Type B pancreatic cell (in vitro differentiated cells): Measurements from ENCODE around the gene LARGE1. TPM values are rescaled to one million over a fixed set of nuclear protein-coding genes. Genes with fewer than 3 reads are reported as not detected.

Source experiments
- DNase-seq: peaks from one replicate; pipeline ENCODE4 v3.0.0; 2021; ENCODE audit warnings: mixed read lengths; ENCODE audit not compliant: unreplicated experiment; ENCODE audit errors: extremely low spot score
- H3K27ac Mint-ChIP-seq: 2 replicates; pipeline ENCODE4 v1.8.0; 2021; ENCODE audit warnings: mild to moderate bottlenecking, mixed read lengths
- H3K27me3 Mint-ChIP-seq: 2 replicates; pipeline ENCODE4 v1.8.0; 2021; ENCODE audit warnings: mixed read lengths
- H3K36me3 Mint-ChIP-seq: 2 replicates; pipeline ENCODE4 v1.8.0; 2021; ENCODE audit warnings: mixed read lengths
- H3K4me1 Mint-ChIP-seq: one replicate; pipeline ENCODE4 v1.8.0; 2021; ENCODE audit warnings: mixed read lengths; ENCODE audit not compliant: unreplicated experiment
- H3K4me3 Mint-ChIP-seq: 2 replicates; pipeline ENCODE4 v1.8.0; 2021; ENCODE audit warnings: mild to moderate bottlenecking, mixed read lengths
- H3K9me3 Mint-ChIP-seq: 2 replicates; pipeline ENCODE4 v1.8.0; 2021; ENCODE audit warnings: mixed read lengths
- CTCF ChIP-seq: fragments of 200-600 bp; sonication (generic); conservative IDR thresholded peaks from 2 replicates; pipeline ENCODE4 v1.5.0; 2021; ENCODE audit warnings: antibody characterized with exemption, mild to moderate bottlenecking
- total RNA-seq: library from RNA; stranded (reverse); gene quantifications from 2 replicates; pipeline ENCODE4 v1.2.1, GENCODE V29; 2021; ENCODE audit warnings: low replicate concordance

Gene LARGE1
- total RNA-seq, 1 donor from 2014 or later, result 96.6 TPM

- DNase-seq, result no peak
- H3K4me3 Mint-ChIP-seq, result no peak overlapping the region
- H3K36me3 Mint-ChIP-seq, result peaks cover 27% of the 10 kb centered on the region
- H3K27ac Mint-ChIP-seq, result no peak overlapping the region
- no peaks in the 10 kb centered on the region for H3K9me3 Mint-ChIP-seq
- peaks cover 4% of the 10 kb centered on the region for H3K4me1 Mint-ChIP-seq
- H3K27me3 Mint-ChIP-seq, result no peaks in the 10 kb centered on the region
- TF ChIP-seq CTCF, result no peak
Observed at GRCh38 chr22:33597274-33597985, 322.8 kb downstream of the LARGE1 start.

DNA sequence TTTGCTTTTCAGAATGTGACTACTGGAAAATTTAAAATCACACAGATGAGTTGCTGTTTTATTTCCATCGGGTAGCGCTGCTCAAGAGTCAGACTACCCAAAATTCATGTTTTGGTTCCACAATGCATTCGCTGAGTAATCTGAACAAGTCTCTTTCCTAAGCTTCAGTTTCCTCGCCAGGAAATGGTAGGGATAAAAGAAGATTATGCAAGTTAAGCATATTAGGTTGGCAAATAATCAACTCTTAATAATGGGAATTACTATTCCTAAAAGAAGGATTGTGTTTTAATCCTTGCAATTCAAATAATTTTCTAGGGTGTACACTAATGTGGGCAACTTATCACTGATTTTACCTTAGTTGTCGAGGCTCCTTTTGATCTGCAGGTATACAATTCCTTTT, 326.5 kb downstream of the LARGE1 start:
- Mint-ChIP-seq H3K27me3 (no peaks in the 10 kb centered on the region), H3K36me3 (peaks cover 10% of the 10 kb centered on the region), H3K4me3 (no peak overlapping the region), H3K27ac (no peak overlapping the region), H3K4me1 (peaks cover 4% of the 10 kb centered on the region), H3K9me3 (peaks cover 5% of the 10 kb centered on the region)
- no peak for TF ChIP-seq CTCF
- DNase-seq, result no peak

DNA sequence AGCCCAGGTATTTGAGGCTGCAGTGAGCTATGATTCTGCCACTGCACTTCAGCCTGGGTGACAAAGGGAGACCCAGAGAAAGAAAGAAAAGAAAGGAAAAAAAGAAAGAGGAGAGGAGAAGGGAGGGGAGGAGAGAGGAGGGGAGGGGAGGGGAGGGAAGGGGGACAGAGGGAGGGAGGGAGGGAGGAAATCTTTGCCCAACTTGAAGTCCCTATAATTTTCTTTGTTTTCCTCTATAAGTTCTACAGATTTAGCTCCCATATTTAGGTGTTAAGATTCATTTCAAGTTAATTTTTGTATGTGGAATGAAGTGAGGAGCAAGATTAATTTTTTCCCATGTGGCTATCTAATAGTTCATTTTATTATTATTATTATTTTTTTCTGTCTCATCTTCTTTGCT, 328.3 kb downstream of the LARGE1 start:
- Mint-ChIP-seq H3K27ac (no peak overlapping the region), H3K36me3 (peaks cover 14% of the 10 kb centered on the region), H3K4me1 (no peaks in the 10 kb centered on the region), H3K9me3 (peaks cover 5% of the 10 kb centered on the region), H3K4me3 (no peak overlapping the region), H3K27me3 (no peaks in the 10 kb centered on the region)
- no peak for TF ChIP-seq CTCF
- no peak for DNase-seq

DNA sequence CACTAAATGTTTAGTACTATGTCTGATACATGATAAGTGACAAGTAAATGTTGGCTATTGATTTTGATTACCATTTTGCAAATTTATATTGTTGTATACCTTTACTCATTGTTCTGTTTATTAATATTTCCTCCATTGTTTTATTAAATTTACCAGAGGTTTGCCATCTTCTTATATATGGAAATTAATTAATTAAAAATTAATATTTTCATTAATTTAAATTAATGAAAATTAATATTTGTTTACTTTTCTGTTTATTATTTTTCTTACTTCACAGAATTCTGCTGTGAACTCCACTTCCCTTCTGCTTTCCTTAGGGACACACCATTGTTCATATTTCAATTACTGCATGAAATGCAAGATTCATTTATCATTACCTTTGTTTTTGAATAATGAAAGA, 331.0 kb downstream of the LARGE1 start:
- DNase-seq, result no peak
- TF ChIP-seq CTCF, result no peak
- Mint-ChIP-seq H3K4me3 (no peak overlapping the region), H3K4me1 (no peaks in the 10 kb centered on the region), H3K36me3 (peaks cover 14% of the 10 kb centered on the region), H3K9me3 (peaks cover 5% of the 10 kb centered on the region), H3K27me3 (no peaks in the 10 kb centered on the region), H3K27ac (no peak overlapping the region)

GRCh38 chr22:33588860-33589259, 331.4 kb downstream of the LARGE1 start:
- no peaks in the 10 kb centered on the region for H3K4me1 Mint-ChIP-seq
- H3K4me3 Mint-ChIP-seq, result no peak overlapping the region
- H3K27me3 Mint-ChIP-seq, result no peaks in the 10 kb centered on the region
- no peak for DNase-seq
- H3K36me3 Mint-ChIP-seq, result peaks cover 14% of the 10 kb centered on the region
- no peak for TF ChIP-seq CTCF
- H3K9me3 Mint-ChIP-seq, result peaks cover 5% of the 10 kb centered on the region
- H3K27ac Mint-ChIP-seq, result no peak overlapping the region
